CD4-positive, alpha-beta T cell treated with Interleukin-6 at 100 ng/mL for 8 hours (primary cell): ENCODE measurements around the gene TECR.
"Not testable (repeated sequence)": the region's sequence is repeated elsewhere in the genome, so short reads cannot be mapped to it uniquely, and the experiment has no call there.

Experiments
- DNase-seq: peaks from one replicate; pipeline ENCODE4 v3.0.0-alpha.2; 2020; ENCODE audit warnings: mixed read lengths, low spot score

Gene TECR, protein sequence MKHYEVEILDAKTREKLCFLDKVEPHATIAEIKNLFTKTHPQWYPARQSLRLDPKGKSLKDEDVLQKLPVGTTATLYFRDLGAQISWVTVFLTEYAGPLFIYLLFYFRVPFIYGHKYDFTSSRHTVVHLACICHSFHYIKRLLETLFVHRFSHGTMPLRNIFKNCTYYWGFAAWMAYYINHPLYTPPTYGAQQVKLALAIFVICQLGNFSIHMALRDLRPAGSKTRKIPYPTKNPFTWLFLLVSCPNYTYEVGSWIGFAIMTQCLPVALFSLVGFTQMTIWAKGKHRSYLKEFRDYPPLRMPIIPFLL

DNA sequence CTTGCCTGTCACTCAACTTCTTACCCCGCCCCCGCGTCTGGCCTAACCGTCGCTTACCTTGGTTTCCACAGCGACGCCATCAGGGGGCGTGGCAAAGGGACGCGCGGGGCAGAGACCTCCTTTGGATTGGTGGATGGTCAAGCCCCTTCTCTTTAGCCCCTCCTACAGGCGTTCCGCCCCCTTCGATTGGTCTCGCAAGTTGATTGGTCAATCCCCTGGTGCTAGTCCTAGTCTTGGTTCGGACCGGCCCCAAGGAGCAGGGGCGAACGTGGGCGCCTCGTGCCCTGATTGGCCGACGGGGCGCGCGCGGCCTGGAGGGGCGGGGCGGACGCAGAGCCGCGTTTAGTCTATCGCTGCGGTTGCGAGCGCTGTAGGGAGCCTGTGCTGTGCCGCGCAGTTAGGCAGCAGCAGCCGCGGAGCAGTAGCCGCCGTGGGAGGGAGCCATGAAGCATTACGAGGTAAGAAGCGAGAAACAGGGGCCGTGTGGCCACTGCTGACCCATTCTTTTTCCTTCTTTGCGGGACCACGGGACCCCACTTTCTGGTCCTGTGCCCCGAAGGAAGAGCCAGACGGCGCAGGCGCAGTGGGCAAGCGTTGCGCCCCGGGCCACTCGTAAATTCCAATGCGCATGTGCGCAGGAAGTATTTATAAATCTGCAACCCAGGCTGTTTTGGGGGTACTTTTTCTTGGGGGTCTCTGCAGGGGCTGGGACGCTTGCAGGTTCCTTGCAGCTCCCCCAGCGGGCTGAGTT lies at the start of gene TECR:
TSS of gene TECR (plus strand) at position 341 of the 751 bp plus-strand sequence. CDS start at position 444, 103 bp downstream.
- peak; percentile 100 for DNase-seq

DNA sequence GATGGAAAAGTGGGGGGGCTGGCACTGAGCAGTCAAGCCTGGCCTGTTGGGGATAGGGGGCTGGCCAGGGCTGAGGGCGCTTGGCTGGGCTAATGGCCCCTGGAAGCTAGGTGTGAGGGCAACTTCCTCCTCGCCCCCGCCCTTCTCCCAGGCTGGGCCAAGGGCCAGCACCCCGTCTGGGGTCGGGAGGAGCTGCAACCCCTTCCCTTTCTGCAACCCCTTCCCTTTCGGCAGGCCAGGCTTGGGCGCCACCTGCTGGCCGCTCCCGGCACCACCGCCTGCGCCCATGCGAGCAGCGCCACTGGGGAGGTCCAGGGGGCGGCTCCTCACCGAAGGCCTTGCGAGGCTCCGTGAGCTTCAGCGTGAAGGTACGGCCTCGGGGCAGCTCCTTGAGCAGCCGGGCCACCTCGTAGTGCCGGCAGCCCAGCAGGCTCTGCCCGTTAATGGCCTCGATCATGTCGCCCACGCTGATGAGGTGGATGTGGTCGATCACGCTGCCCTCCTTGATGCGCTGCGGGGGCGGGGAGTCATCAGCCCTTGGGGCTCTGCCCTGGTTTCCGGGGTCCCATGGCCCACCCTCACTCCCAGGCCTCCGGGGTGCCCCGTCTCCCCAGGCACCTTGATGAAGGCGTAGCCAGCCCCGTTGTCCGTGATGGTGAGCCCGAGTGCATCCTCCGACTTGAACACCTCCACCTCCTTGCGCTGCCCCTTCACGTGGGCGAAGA lies 49.3 kb upstream of the TECR start:
- peak; percentile 56 for DNase-seq

DNA sequence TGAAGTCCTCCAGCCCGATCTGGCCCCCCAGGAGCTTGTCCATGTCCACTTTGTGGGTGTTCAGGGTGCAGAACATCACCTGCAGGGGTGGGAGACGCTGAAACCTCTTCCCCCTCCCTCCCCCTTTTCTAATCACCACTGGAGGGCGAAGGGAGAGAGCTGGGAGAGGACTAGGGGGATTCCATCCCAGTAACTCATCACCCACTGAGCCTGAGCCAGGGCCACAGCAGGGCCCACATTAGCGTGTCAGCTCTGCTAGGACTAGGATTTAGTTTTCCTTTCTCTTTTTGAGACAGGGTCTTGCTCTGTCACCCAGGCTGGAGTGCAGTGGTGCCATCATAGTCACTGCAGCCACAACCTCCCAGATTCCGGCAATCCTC lies 48.7 kb upstream of the TECR start:
- no peak for DNase-seq

DNA sequence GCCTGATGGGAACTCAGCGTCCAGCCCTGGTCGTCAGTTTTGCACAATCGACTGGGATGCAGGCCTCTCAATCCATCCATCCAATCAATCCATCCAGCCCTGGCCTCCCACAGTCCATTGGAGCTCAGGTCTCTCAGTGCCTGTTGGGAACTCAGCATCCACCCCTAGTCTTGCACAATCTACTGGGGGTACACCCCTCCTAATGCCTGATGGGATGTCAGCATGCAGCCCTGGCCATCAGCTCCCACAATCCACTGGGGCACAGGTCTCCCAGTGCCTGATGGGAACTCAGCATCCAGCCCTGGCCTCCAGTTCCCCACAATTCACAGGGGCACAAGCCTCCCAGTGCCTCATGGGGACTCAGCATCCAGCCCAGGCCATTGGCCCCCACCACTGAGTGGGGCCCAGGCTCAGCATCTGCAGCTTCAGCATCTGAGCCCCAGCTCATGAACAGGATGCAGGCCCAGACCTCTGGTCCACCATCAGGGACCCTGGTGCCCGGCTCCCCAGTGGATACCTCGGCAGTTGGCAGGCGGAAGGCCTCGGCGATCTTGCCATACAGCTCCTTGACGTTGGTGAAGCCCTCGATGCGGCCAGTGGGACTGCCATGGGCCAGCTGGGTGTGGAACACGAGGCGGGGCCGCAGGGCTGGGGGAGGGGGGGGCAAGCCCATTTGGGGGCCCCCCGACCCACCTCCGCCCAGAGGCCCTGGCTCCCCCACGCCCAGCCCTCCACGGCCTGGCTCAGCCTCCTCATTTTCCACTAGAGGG lies 47.0 kb upstream of the TECR start:
- DNase-seq, result no peak

DNA sequence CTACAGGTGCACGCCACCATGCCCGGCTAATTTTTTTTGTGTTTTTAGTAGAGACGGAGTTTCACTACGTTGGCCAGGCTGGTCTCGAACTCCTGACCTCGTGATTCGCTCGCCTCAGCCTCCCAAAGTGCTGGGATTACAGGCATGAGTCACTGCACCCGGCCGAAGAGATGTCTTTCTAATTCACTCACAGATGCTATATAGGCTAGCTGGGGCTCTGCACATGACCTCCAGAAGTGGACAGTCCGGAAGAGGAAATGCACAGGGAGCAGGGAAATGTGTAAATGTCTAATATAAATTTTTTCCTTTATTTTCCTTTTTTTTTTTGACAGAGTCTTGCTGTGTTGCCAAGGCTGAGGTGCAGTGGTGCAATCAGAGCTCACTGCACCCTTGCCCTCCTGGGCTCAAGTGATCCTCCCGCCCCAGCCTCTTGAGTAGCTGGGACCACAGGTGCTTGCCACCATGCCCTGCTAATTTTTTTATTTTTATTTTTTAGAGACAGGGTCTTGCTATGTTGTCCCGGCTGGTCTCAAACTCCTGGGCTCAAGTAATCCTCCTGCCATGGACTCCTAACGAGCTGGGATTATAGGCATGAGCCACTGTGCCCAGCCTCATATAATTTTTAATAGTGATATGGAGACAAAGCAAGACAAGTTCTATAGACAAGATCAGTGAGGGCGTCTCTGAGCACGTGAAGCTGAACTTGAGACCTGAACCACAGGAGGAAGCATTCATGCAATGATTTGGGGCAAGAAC lies 41.8 kb upstream of the TECR start:
- DNase-seq, result no peak

DNA sequence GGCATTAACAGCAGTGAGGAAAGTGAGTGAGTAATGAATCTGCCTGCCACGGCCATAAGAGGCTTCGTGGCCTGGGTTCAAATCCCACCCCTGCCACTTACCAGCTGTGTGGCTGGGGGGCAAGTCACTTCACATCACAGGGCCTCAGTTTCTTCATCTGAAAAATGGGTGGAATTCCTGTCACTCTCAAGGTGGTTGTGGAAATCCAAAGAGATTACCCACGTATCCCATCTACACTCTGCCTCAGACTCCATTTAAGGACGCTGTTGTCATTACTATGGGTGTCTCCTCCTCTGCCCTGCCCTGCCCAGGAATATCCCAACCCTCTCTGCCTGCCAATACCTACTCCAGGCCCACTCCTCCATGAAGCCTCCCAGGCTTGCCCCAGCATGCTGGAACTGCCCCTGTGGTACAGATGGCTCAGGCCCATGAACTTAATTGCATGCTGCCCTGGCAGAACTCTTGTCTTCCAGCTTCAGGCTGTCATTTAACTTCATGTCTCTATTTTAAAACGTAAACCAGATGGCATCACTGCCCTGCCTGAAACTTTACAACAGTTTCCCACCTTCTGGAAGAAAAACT lies 36.5 kb upstream of the TECR start:
- DNase-seq, result no peak

DNA sequence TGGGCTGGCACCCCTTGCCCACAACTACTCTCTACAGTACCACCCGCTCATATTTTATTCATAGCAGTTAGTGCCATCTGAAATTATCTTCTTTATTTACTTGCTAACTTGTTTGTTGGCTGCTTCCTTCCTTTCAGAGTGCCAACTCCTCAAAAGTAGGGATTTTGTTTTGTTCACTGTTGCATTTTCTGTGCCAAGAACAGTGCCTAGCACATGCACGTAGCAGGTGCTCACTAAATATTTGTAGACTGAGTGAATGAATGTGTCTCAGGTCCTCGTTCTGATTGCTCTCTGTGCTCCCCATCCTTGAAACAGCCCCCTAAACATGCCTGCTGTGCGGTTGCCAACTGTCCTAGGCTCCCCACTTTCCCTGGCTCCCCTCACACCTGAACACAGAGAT lies 35.0 kb upstream of the TECR start:
- DNase-seq, result no peak

DNA sequence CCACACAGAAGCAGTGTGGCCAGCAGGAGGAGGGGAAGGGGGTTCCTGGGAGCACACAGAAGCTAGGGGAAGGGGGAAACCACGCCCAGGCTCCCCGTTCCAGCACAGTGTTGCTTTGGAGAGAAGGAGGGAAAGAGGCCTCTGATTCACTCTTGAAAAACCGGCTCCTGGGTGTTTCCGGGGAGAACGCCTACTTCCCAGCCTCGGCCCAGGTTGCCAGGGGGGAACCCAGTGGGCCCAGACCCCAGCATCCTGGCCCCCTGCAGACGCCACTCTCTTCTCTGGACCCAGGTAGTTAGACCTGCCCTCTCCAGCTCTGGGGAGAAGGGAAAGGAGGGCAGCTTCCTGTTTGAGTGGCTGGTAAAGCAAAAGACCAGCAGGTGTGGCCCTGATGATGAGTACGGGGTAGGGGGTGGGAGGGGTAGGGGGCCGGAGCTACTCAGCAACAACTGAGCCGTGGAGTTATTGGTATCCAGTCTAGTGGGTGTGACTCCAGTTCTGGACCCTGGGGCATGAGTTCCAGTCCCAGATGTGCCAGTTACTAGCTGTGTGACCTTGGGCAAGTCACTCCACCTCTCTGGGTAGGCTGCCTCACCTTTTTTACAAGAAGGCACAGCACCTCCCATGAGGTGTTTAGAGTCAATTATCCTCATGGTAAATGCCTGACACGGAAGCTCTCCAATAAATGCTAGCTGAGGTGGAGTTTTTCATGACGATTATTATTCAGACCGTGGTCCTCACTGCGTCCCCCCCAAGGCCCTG lies 34.3 kb upstream of the TECR start:
- DNase-seq, result no peak

DNA sequence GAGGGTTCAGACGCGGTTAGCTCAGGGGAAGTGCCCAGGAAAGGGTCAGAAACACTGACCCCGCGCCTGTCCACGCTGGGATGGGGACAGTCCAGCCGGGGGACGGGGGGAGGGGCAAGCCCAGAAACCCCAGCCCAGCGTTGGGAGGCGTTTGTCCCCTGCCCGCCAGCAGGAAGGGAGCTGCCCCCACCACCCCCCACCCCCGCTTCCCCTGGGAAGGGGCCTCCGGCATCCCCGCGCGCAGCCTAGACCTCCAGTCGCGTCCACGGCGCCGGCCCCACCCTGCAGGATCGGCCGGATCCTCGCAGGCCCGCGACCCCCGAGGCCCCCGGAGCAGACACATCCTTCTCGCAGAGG lies 33.7 kb upstream of the TECR start:
- DNase-seq, result no peak

DNA sequence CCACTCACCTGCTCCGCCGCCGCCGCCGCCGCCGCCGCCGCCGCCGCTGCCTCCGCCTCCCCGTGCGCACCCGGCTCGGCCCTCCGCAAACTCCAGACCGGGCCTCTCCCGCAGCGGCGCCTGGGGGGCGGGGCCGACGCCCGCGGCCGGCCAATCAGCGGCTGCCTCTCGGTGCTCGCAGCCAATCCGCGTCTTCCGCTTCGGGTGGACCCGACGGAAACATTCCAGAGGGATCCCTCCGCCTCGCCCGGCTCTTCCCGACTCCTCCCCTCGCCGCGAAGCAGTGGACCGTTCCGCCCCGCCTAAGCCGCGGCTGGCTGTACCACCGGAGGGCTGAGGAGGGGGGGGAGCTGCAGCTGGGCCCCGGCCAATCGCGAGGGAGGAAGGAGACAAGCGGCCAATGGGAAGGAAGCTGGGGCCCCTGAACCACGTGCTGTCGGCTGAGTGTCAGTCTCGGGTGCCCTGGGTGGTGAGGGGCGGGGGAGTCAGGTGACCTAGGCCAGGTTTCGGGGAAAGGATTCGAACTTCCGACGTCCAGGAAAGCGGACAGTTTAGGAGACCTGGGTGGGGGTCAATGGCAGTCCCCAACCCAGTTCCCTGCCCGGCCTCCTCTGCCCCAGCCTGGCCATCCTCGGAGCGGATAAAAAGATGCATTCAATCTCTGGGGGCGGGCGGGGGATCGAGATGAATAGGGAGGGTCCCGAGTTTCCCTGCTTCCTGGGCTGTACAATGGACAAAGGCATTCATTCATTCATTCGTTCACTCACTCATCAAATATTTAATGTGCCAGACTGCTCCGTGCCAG lies 33.2 kb upstream of the TECR start, which contains the start of gene GIPC1:
TSS of gene GIPC1 (minus strand) at position 99 of the 805 bp plus-strand sequence. CDS start 13,151 bp downstream, outside the sequence.
- DNase-seq, result peak; percentile 76

DNA sequence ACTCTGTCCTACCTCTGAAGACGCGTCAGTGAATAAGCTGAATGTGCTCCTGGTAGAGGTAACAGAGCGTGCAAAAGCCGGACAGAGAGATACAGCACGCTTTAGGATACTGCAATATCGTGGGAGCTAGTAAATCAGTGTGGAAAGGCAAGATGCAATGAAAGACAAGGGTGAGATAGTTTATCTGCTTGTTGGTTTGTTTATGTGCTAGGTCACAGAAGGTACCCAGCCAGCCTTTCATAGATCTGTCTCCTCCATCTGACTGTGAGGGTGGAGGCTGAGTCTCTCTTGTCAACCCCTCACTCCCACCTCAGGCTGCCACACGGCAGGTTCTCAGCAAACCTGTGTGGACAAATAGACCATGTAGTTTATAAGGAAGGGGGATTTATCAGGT lies 32.6 kb upstream of the TECR start:
- DNase-seq, result no peak

DNA sequence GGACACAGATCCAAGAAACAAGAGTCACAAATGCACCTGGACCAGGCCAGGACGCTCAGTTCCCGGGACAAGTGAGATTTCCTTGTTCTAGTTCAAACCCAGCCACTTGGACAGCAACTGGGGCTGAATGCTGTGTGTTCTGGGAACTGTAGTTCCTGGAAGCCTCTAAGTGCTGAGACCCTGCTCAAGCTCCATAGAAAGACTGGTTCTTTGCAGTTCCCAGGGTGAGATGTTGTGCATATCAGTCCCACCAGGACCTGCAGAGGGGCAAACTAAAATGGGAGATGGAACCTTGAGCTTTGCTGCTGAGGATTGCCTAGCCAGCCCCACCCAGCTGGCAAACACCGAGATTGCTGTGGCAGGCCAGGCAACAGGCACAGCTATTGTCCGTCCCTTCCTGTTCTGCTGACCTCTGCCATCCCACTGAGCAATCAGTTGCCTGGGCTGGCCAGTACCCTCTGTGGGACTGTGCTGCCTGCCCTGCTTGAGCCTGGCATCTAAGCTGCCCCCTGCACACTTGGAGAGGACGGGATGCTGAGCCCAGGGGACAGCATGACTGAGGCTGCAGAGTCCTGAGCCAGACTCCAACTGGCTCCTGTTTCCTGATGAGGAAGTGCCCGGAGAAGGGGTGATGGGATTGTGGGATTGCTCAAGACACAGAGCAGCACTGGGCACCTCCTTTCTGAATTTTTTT lies 32.0 kb upstream of the TECR start:
- DNase-seq, result no peak

DNA sequence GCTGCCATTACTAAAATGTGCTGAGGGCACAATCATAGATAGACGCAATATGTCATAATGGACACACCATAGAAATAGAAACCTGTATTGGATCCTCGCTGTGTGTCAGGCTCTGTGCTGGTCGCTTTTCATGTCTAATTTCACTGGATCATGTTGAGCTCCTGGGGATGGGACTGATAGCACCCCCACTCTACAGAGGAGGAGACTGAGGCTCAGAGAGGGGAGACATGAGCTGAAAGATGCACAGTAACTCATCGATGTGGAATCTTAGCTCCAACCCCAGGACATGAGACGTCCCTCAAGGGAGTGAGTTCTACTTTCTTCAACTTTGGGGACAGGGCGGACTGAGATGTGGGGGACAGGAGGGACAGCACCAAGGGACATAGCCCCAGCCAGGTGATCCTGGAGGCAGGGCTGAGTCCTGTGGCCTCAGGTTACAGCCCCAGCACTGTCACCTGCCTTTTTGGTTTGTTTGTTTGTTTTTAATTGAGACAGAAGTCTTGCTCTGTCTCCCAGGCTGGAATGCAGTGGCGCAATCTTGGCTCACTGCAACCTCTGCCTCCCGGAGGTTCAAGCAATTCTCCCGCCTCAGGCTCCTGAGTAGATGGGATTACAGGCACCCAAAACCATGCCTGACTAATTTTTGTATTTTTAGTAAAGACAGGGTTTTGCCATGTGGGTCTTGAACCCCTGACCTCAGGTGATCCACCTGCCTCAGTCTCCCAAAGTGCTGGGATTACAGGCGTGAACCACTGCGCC lies 26.9 kb upstream of the TECR start:
- DNase-seq, result no peak

DNA sequence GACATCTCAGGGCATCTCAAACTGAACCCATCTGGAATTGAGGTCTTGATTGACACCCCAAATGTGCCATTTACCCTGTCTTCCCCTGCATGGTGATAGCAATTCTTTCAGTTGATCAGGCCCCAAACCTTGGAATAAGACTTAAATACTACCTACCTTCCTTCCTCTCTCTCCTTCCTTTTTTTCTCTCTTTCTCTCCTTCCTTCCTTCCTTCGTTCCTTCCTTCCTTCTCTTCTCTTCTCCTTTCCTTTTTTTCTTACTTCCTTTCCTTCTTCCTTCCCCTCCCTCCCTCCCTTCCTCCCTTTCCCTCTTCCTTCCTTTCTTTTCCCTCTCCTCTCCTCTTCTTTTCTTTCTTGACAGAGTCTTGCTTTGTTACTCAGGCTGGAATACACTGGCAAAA lies 26.1 kb upstream of the TECR start:
- no peak for DNase-seq

DNA sequence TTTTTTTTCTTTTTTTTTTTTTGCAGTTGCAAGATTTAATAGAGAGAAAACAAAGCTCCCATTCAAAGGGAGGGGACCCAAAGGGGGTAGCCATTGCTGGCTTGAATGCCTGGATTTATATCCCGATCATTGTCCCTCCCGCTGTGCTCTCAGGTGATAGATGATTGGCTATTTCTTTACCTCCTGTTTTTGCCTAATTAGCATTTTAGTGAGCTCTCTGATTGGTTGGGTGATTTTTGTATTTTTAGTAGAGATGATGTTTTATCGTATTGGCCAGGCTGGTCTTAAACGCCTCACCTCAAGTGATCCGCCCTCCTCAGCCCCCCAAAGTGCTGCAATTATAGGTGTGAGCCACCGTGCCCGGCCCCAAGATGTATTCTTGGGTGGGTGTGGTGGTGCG lies 24.8 kb upstream of the TECR start:
- not testable (repeated sequence) for DNase-seq

DNA sequence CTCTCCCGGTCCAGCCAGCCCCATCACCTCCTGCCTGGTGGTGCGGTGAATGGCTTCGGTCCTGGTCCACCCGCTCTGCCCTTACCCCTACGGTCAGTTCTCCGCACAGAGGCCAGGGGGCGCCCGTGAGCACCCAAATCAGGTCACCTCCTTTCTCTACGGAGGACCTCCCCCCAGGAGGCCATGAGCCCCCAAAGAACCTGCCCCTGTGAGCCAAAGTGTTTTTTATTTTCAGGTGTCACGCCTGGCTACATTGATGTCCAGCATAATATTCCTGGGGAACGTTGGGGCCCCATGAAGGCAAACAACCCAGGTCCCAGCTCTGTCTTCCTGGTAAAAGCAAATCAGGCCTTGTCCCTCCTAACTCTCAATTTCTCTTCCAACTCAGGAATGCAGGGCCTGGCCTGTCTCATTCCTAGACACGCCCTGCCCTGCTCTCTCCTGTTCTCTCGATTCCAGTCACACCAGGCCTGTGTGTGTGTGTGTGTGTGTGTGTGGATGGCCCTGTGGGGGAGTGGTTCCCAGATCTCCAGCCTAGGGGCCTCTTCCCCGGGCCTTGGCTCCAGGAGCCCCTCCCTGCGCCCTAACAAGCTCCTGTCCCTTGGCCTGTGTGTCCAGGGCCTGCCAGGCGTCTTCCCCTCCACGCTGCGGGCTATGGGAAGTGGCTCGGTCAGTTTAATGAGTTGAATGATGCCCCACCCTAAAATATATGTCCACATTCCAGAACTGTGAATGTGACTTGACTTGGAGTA lies 23.7 kb upstream of the TECR start:
- peak; percentile 65 for DNase-seq
